ENCODE data around the gene FZD1.

- TF ChIP-seq CTCF (IDR thresholded peaks at IDR 0.05 in 8 of 11, conservative IDR thresholded peaks at IDR 0.05 in 3 of 11) = no peak
- no peak for TF ChIP-seq POLR2AphosphoS5 (IDR thresholded peaks at IDR 0.05)
- no peak for TF ChIP-seq POLR2A (IDR thresholded peaks at IDR 0.05)
Measured at GRCh38 chr7:91310830-91311460, 46.7 kb downstream of the FZD1 start.
